GM12891 (cell line): ENCODE results near the gene RIMS3.

Experiments
- POLR2A ChIP-seq: IDR thresholded peaks from 2 replicates; pipeline ENCODE4 v1.6.1; 2011; ENCODE audit warnings: low read depth, low read length, control low read depth
- POLR2AphosphoS5 ChIP-seq: IDR thresholded peaks from 2 replicates; pipeline ENCODE4 v1.6.1; 2011; ENCODE audit warnings: low read depth, low read length, control low read depth
- SPI1 ChIP-seq: IDR thresholded peaks from 2 replicates; pipeline ENCODE4 v1.6.1; 2011; ENCODE audit warnings: low read depth, low read length, control low read depth
- TAF1 ChIP-seq: IDR thresholded peaks from 2 replicates; pipeline ENCODE4 v1.6.1; 2011; ENCODE audit warnings: low read depth, low read length, control low read depth

DNA sequence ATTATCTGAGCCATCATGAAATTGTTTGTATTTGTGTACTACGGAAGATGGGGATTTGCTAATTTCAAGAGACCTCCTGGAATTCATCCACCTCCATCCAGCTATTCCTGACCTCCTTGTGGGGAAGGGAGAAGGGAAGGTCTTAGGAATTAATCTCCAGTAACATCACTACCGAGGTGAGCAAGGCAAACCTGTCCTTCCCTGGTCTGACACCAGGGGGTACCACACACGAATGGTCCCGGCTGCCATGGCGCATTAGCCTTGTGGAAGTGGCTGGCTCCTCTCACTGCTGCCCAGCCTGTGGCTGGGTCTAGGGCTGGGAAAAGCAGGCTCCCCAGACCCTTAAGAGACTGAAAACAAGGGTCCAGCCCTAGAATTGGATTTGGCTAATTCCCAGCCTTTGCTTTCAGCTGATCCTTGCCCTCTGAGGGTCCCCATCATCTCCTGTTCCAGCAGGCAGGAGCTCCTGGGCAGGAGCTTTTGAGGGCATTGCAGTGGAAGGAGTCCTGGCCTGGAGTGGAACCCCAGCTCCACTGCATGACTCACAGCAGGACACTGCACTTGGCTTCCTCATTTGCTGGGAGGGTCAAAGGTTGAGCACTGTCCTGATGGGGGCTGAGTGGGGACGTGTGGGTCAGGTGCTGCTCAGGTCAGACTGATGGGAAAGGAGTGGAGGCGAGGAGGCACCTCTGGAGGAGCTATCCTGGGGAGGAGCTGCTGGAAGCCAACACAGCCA is 34.8 kb downstream of the RIMS3 start:
- TF ChIP-seq POLR2AphosphoS5 = no peak
- no peak for TF ChIP-seq POLR2A
- TF ChIP-seq TAF1 = no peak
- TF ChIP-seq SPI1 = no peak
